Measurements from ENCODE around the gene RPS18. TPM values are rescaled to one million over a fixed set of nuclear protein-coding genes. Genes with fewer than 3 reads are reported as not detected.

Gene RPS18
- total and polyA plus RNA-seq, 8 donors = 1,052 to 3,510 (median 2,017) TPM

GRCh38 chr6:33294086-33294823, 22.4 kb downstream of the RPS18 start:
- DNase-seq (no peak), FAIRE-seq (no peak)
- peaks cover 0 to 11% (median 8%) of the 10 kb centered on the region in 3 donors for H3K36me3 ChIP-seq

GRCh38 chr6:33295621-33296369, 23.9 kb downstream of the RPS18 start:
- DNase-seq (peak in 2 of 6 donors; percentile 38 to 73), FAIRE-seq (no peak), ATAC-seq (no peak)
- 86 to 89% methylated on average over 15 of the region's 15 CpGs for WGBS, 2 donors
- Histone ChIP-seq H3K27ac (no peak overlapping the region), H3K4me1 (peaks cover 0 to 7% (median 5%) of the 10 kb centered on the region in 3 donors), H3K9me3 (no peaks in the 10 kb centered on the region), H3K27me3 (no peaks in the 10 kb centered on the region), H3K36me3 (peaks cover 0 to 11% (median 8%) of the 10 kb centered on the region in 3 donors), H3K4me3 (no peak overlapping the region)
- intact Hi-C loops (cut with DNase I) = no loop called here
- no peak for TF ChIP-seq CTCF (IDR thresholded peaks at IDR 0.05)

More at GRCh38 chr6:33294086-33294823, 22.4 kb downstream of the RPS18 start:
- 43 to 53% methylated on average over 10 of the region's 10 CpGs for WGBS, 2 donors
- Histone ChIP-seq H3K4me3 (no peak overlapping the region), H3K9me3 (no peaks in the 10 kb centered on the region), H3K27ac (no peak overlapping the region), H3K27me3 (no peaks in the 10 kb centered on the region), H3K4me1 (peaks cover 0 to 13% (median 7%) of the 10 kb centered on the region in 3 donors)
- intact Hi-C loops (cut with DNase I) = no loop called here
- no peak for TF ChIP-seq CTCF (IDR thresholded peaks at IDR 0.05)
- ATAC-seq = no peak

GRCh38 chr6:33296797-33297405, 25.0 kb downstream of the RPS18 start:
- FAIRE-seq = no peak
- intact Hi-C loops (cut with DNase I) = no loop called here
- 68 to 77% methylated on average over 12 of the region's 12 CpGs for WGBS, 2 donors
- H3K27me3 ChIP-seq = no peaks in the 10 kb centered on the region
- H3K27ac ChIP-seq = peak overlapping the region; percentile 89 to 94 (median 92)
- DNase-seq = peak in 2 of 6 donors; percentile 39 to 65
- TF ChIP-seq CTCF (IDR thresholded peaks at IDR 0.05) = no peak
- H3K4me3 ChIP-seq = peak overlapping the region in 3 of 4 donors; percentile 88 to 93 (median 89)
- peaks cover 0 to 7% (median 4%) of the 10 kb centered on the region in 3 donors for H3K36me3 ChIP-seq
- no peaks in the 10 kb centered on the region for H3K9me3 ChIP-seq
- no peak for ATAC-seq
- H3K4me1 ChIP-seq = peaks cover 0 to 11% (median 5%) of the 10 kb centered on the region in 3 donors

GRCh38 chr6:33297406-33297955, 25.6 kb downstream of the RPS18 start:
- ATAC-seq (peak; percentile 22 to 49 (median 38)), DNase-seq (peak; percentile 65 to 77 (median 74)), FAIRE-seq (no peak)
- Histone ChIP-seq H3K4me1 (peaks cover 0 to 11% (median 5%) of the 10 kb centered on the region in 3 donors), H3K27ac (peak overlapping the region; percentile 89 to 94 (median 92)), H3K9me3 (no peaks in the 10 kb centered on the region), H3K4me3 (peak overlapping the region; percentile 68 to 93 (median 88)), H3K36me3 (peaks cover 0 to 1% (median 0%) of the 10 kb centered on the region in 3 donors), H3K27me3 (no peaks in the 10 kb centered on the region)
- 2 to 6% methylated on average over 16 of the region's 16 CpGs for WGBS, 2 donors
- intact Hi-C loops (cut with DNase I) = no loop called here
- TF ChIP-seq CTCF (IDR thresholded peaks at IDR 0.05) = no peak
